Astrocyte (in vitro differentiated cells and primary cell): Measurements from ENCODE around the gene LCE1D. TPM values are rescaled to one million over a fixed set of nuclear protein-coding genes. Genes with fewer than 3 reads are reported as not detected.

Experiments
- DNase-seq: peaks from one replicate; pipeline ENCODE4 v3.0.0-alpha.2; 2010; ENCODE audit warnings: low read depth
- FAIRE-seq: peaks from 2 replicates; lab custom pipeline; 2011; peaks lifted over from hg19 to GRCh38; lab: Jason Lieb, UNC
- H2AFZ ChIP-seq: 2 replicates; pipeline ENCODE4 v1.6.0; 2012; ENCODE audit warnings: low read depth, low read length, inconsistent platforms
- H3K27ac ChIP-seq: 2 replicates; pipeline ENCODE4 v1.5.1; 2011; ENCODE audit warnings: low read depth, low read length, inconsistent platforms
- H3K27me3 ChIP-seq: 2 replicates; pipeline ENCODE4 v1.6.0; 2011; ENCODE audit warnings: low read length, inconsistent platforms; ENCODE audit not compliant: insufficient read depth
- H3K36me3 ChIP-seq: 2 replicates; pipeline ENCODE4 v1.5.1; 2011; ENCODE audit warnings: low read length, inconsistent platforms; ENCODE audit not compliant: insufficient read depth
- H3K4me1 ChIP-seq: 2 replicates; pipeline ENCODE4 v1.5.1; 2011; ENCODE audit warnings: low read length, inconsistent platforms; ENCODE audit not compliant: insufficient read depth
- H3K4me2 ChIP-seq: 2 replicates; pipeline ENCODE4 v1.6.0; 2012; ENCODE audit warnings: low read length, inconsistent platforms
- H3K4me3 ChIP-seq: 2 replicates; pipeline ENCODE4 v1.5.1; 2011; ENCODE audit warnings: low read depth, mild to moderate bottlenecking, low read length, inconsistent platforms; ENCODE audit not compliant: insufficient read depth
- H3K79me2 ChIP-seq: 2 replicates; pipeline ENCODE4 v1.6.0; 2012; ENCODE audit warnings: mild to moderate bottlenecking, low read length, inconsistent platforms; ENCODE audit not compliant: insufficient read depth
- H3K9ac ChIP-seq: 2 replicates; pipeline ENCODE4 v1.6.0; 2012; ENCODE audit warnings: mild to moderate bottlenecking, low read length, inconsistent platforms
- H3K9me3 ChIP-seq: 2 replicates; pipeline ENCODE4 v1.5.1; 2012; ENCODE audit warnings: low read depth, mild to moderate bottlenecking, low read length, inconsistent platforms; ENCODE audit not compliant: insufficient read depth
- H4K20me1 ChIP-seq: 2 replicates; pipeline ENCODE4 v1.6.0; 2012; ENCODE audit warnings: low read length, inconsistent platforms; ENCODE audit not compliant: insufficient read depth
- H3K27ac Mint-ChIP-seq: one replicate; pipeline ENCODE4 v1.8.0; 2021; ENCODE audit warnings: mild to moderate bottlenecking, mixed read lengths; ENCODE audit not compliant: unreplicated experiment
- H3K27me3 Mint-ChIP-seq: one replicate; pipeline ENCODE4 v1.8.0; 2021; ENCODE audit warnings: low read depth, mixed read lengths; ENCODE audit not compliant: unreplicated experiment
- H3K36me3 Mint-ChIP-seq: one replicate; pipeline ENCODE4 v1.8.0; 2021; ENCODE audit warnings: low read depth, mixed read lengths; ENCODE audit not compliant: unreplicated experiment
- H3K4me1 Mint-ChIP-seq: one replicate; pipeline ENCODE4 v1.8.0; 2021; ENCODE audit warnings: low read depth, mixed read lengths; ENCODE audit not compliant: unreplicated experiment
- H3K4me3 Mint-ChIP-seq: one replicate; pipeline ENCODE4 v1.8.0; 2021; ENCODE audit warnings: mild to moderate bottlenecking, moderate library complexity, mixed read lengths; ENCODE audit not compliant: unreplicated experiment
- H3K9me3 Mint-ChIP-seq: one replicate; pipeline ENCODE4 v1.8.0; 2021; ENCODE audit warnings: mild to moderate bottlenecking, mixed read lengths; ENCODE audit not compliant: unreplicated experiment
- EZH2 ChIP-seq: IDR thresholded peaks from 2 replicates; pipeline ENCODE4 v1.6.1; 2012; ENCODE audit warnings: mild to moderate bottlenecking, low read length, inconsistent platforms; ENCODE audit not compliant: insufficient read depth
- total RNA-seq: library from RNA; stranded (reverse); gene quantifications from 2 replicates; pipeline ENCODE4 v1.2.1, GENCODE V29; 2021
- TF ChIP-seq, protein P1 (sequence below): IDR thresholded peaks from 2 replicates; pipeline ENCODE4 v1.5.1; 2011; ENCODE audit warnings: low read depth, mild to moderate bottlenecking, inconsistent platforms, low read length, moderate library complexity; ENCODE audit not compliant: insufficient read depth

The LCE1D gene
- total RNA-seq, 1 donor from 2014 or later, result not detected

DNA sequence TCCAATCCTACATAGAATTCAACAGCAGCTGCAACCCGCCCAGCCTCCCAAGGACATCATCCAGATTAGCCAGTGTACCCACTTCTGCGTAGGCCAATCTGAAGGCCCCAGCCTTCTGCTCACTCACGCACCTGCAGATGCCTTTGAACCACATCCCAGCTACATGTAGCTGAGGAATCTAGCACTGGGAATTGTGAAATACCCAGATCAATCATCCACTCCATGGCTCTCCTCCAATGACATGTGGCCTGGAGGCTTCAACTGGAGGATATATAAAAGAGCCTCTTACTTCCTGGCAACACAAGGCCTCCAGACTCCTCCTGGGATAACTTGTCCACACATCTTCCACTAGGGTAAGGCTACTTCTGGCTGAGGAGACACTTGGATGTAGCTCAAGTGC, 46.0 kb downstream of the LCE1D start, which contains the start of gene LCE6A:
Gene LCE6A (plus strand): TSS at position 301 of the 400 bp plus-strand sequence. CDS start 665 bp downstream, outside the sequence.
- H3K9ac ChIP-seq, result no peak within 1 kb of the TSS
- no peaks in the 10 kb centered on the region for H3K79me2 ChIP-seq
- H3K4me2 ChIP-seq, result no peak within 1 kb of the TSS
- DNase-seq (no peak), FAIRE-seq (no peak)
- no peaks in the 10 kb centered on the region for H3K9me3 Mint-ChIP-seq
- H3K9me3 ChIP-seq, result no peaks in the 10 kb centered on the region
- no peaks in the 10 kb centered on the region for H3K4me1 ChIP-seq
- H3K36me3 ChIP-seq, result no peaks in the 10 kb centered on the region
- H3K4me1 Mint-ChIP-seq, result no peaks in the 10 kb centered on the region
- no peak within 1 kb of the TSS for H3K4me3 Mint-ChIP-seq
- no peak within 1 kb of the TSS for H3K27ac ChIP-seq
- no peaks in the 10 kb centered on the region for H4K20me1 ChIP-seq
- no peaks in the 10 kb centered on the region for H3K36me3 Mint-ChIP-seq
- TF ChIP-seq, protein P1, sequence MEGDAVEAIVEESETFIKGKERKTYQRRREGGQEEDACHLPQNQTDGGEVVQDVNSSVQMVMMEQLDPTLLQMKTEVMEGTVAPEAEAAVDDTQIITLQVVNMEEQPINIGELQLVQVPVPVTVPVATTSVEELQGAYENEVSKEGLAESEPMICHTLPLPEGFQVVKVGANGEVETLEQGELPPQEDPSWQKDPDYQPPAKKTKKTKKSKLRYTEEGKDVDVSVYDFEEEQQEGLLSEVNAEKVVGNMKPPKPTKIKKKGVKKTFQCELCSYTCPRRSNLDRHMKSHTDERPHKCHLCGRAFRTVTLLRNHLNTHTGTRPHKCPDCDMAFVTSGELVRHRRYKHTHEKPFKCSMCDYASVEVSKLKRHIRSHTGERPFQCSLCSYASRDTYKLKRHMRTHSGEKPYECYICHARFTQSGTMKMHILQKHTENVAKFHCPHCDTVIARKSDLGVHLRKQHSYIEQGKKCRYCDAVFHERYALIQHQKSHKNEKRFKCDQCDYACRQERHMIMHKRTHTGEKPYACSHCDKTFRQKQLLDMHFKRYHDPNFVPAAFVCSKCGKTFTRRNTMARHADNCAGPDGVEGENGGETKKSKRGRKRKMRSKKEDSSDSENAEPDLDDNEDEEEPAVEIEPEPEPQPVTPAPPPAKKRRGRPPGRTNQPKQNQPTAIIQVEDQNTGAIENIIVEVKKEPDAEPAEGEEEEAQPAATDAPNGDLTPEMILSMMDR, result no peak
- TF ChIP-seq EZH2, result no peak
- H3K27me3 ChIP-seq, result no peaks in the 10 kb centered on the region
- H2AFZ ChIP-seq, result no peak within 1 kb of the TSS
- no peaks in the 10 kb centered on the region for H3K27me3 Mint-ChIP-seq
- no peak within 1 kb of the TSS for H3K4me3 ChIP-seq
- no peak within 1 kb of the TSS for H3K27ac Mint-ChIP-seq

Other genes with a start within 250 kb of the LCE1D start
- gene LCE3E, start 229.9 kb upstream of the LCE1D start, total RNA-seq, result not detected in 2 replicates
- not detected in 2 replicates for gene LCE3D, start 216.2 kb upstream of the LCE1D start, total RNA-seq
- gene LCE3C, start 196.5 kb upstream of the LCE1D start, total RNA-seq, result not detected in 2 replicates
- not detected in 2 replicates for gene LCE3B, start 182.9 kb upstream of the LCE1D start, total RNA-seq
- not detected in 2 replicates for gene LCE3A, start 173.6 kb upstream of the LCE1D start, total RNA-seq
- not detected in 2 replicates for gene LCE2D, start 133.3 kb upstream of the LCE1D start, total RNA-seq
- gene LCE2C, start 121.4 kb upstream of the LCE1D start, total RNA-seq, result not detected in 2 replicates
- gene LCE2B, start 110.6 kb upstream of the LCE1D start, total RNA-seq, result not detected in 2 replicates
- gene LCE2A, start 98.4 kb upstream of the LCE1D start, total RNA-seq, result not detected in 2 replicates
- not detected in 2 replicates for gene LCE4A, start 88.6 kb upstream of the LCE1D start, total RNA-seq
- gene KPRP, start 38.7 kb upstream of the LCE1D start, total RNA-seq, result not detected in 2 replicates
- gene LCE1F, start 21.6 kb upstream of the LCE1D start, total RNA-seq, result not detected in 2 replicates
- not detected in 2 replicates for gene LCE1E, start 10.5 kb upstream of the LCE1D start, total RNA-seq
- not detected in 2 replicates for gene LCE1C, start 9.9 kb downstream of the LCE1D start, total RNA-seq
- gene LCE1B, start 15.2 kb downstream of the LCE1D start, total RNA-seq, result not detected in 2 replicates
- gene LCE1A, start 30.8 kb downstream of the LCE1D start, total RNA-seq, result not detected in 2 replicates
- not detected in 2 replicates for gene LCE6A, start 46.1 kb downstream of the LCE1D start, total RNA-seq
- not detected in 2 replicates for gene LCE7A, start 63.3 kb downstream of the LCE1D start, total RNA-seq
- not detected in 2 replicates for gene SMCP, start 81.6 kb downstream of the LCE1D start, total RNA-seq
- 0.16 TPM in 1 of 2 replicates, not detected in the other for gene IVL, start 111.8 kb downstream of the LCE1D start, total RNA-seq
- gene SPRR5, start 150.5 kb downstream of the LCE1D start, total RNA-seq, result not detected in 2 replicates
- gene SPRR4, start 173.9 kb downstream of the LCE1D start, total RNA-seq, result not detected in 2 replicates
- not detected in 2 replicates for gene SPRR1A, start 187.4 kb downstream of the LCE1D start, total RNA-seq
- gene SPRR3, start 205.0 kb downstream of the LCE1D start, total RNA-seq, result 0.70 and 3.0 TPM in 2 replicates
- 0.39 and 0.50 TPM in 2 replicates for gene SPRR1B, start 234.5 kb downstream of the LCE1D start, total RNA-seq
- gene SPRR2D, start 244.4 kb downstream of the LCE1D start, total RNA-seq, result 0.57 TPM in 1 of 2 replicates, not detected in the other